Activated CD4-positive, CD25-positive, alpha-beta regulatory T cell treated with anti-CD3 and anti-CD28 coated beads, Interleukin-2, amount 50 U/mL, for 72 hours (primary cell): ENCODE results near the gene RAB27A.
A peak's percentile ranks its signal among the peaks of the same experiment; 100 is the strongest.
"Not testable (repeated sequence)": the region's sequence is repeated elsewhere in the genome, so short reads cannot be mapped to it uniquely, and the experiment has no call there.

Experiments
- DNase-seq: peaks from one replicate; pipeline ENCODE4 v3.0.0; 2021

RAB27A gene

DNA sequence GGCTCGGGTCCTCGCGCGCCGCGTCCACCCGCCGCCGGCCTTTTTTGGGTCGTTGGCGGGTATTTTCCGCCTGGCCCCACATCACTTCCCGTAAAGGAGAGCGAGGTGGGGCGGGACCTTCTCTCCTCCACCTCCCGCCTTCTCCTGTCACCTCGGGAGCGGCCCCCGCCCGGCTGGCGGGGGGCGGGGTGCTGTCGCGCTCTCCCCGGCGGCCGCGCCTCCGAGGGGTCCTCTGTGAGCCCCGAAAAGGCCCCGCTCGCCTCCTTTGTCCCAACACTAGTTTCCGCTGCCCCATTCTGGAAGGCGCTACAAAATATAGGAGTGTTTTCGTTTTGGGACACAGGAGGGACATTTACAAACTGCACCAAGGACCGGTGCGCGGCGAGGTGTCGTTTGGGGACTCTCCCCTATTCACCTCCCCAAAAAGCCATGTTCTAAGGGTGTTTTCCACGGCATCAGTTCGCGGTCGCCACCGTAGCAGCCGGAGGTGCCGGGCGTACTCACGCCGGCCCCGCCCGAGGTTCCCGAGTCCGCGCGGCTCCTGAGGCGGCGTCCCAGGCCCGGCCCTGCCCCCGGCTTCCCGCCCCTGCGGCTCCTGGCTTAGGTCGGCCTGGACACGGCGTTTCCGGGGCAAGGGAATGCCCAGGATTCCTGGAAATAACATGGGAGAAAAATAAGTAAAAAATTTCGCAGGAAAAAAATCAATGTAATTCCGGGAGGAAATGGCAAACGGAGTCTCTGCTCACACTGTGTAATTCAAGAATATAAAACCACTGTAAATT is at the start of gene RAB27A:
Gene RAB27A (minus strand): TSS at position 68 of the 782 bp plus-strand sequence. CDS start 54,879 bp downstream, outside the sequence.
- DNase-seq = peak; percentile 79

GRCh38 chr15:55337160-55337559 is 47.5 kb upstream of the RAB27A start:
- DNase-seq = no peak

DNA sequence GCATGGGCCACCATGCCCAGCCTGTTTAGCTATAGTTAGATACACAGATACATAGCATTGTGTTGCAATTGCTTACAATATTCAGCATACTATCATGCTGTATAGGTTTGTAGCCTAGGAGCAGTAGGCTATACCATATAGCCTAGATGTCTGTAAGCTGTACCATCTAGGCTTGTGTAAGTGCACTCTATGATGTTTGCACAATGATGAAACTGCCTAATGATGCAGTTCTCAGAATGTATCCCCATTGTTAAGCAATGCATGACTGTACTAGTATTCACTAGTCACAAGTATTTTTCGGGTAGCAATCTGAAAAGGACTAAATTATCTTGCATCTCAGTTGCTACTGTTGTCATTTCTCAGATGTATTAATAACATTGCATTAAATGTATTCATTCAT is 45.4 kb upstream of the RAB27A start:
- no peak for DNase-seq

- DNase-seq = no peak
Observed at GRCh38 chr15:55334371-55334770, 44.8 kb upstream of the RAB27A start.

DNA sequence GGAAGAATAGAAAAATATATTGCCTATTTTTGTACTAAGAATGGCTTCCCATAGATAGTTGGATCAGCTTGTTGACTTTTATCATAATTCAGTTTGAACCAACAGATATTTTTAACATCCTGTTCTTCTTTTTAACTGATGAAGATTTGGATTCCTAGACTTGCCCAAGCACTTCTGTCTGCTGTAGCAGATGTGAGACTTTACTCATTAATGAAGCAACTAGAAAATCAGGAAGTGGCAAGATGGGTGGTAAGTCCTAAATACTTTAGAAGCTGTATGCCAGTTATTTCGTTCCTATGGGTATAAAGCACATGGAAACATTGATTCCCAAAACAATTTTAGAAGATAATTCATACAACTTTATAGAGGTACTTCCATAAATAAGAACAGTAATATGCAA is 37.8 kb upstream of the RAB27A start:
- no peak for DNase-seq

DNA sequence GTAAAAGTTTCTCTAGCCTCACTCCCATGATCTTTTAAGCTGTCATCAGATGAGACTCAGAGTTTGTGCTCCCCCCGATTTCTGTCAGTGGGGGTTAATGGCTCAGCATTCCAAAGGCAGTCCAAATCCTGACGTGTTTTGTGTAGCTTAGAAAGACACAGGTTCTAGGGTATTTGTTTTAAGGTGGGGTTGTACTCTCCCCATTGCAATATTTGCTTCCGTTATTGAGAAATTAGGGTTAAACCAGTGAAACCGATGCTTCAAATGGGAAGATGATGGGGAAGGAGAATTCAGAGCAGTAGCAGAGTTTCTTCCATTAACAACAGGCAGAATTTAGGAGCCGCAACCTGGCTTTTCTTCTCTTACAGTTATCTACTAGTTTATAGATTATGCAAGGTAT is 32.9 kb upstream of the RAB27A start:
- no peak for DNase-seq

GRCh38 chr15:55320963-55321362 is 31.4 kb upstream of the RAB27A start:
- DNase-seq = no peak

DNA sequence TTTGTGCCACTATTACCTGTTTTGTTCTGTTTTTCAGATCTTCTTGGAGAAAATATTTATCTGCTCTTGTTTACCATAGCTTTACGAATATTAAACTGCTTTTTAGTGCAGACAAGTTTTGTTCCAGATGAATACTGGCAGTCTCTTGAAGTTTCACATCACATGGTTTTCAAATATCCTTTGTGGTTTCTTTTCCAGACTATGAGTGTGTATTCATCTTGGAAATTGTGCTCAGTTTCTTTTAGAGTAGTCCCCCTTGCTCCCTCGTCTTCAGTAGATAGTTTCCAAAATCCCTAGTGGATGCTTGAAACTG is 30.6 kb upstream of the RAB27A start:
- DNase-seq = no peak

GRCh38 chr15:55319537-55320237 is 30.1 kb upstream of the RAB27A start:
- no peak for DNase-seq

- DNase-seq = peak; percentile 75
Observed at GRCh38 chr15:55318588-55319494, 29.2 kb upstream of the RAB27A start, which contains the start of the genes PIGB and PIGBOS1. Gene PIGB (plus strand): TSS chr15:55319222. CDS start chr15:55319251, 29 bp downstream. Gene PIGBOS1 (minus strand): TSS chr15:55319123. CDS start chr15:55317792, 1,331 bp downstream.

GRCh38 chr15:55302801-55303200 is 13.2 kb upstream of the RAB27A start:
- DNase-seq = not testable (repeated sequence)

DNA sequence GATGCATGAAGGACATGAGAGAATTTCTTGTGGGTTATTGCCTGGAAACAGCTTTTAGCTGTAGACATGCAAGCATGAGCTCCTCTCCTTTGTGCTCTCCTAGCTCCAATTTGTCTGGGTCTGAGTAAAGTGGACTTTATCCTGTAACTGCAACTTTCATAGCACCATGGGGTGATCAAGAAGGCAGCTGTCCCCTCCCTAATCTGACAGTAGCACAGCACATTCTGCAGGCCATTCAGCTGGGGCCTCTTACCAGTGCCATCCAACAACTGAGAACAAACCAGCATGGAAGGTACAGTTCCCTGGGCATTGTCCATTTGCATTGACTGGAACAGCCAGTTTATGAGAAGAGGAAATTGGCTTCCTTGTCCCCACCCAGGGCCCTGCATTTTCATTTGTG is 7.7 kb upstream of the RAB27A start:
- no peak for DNase-seq

- DNase-seq = peak; percentile 85
Observed at GRCh38 chr15:55290528-55291057, 980 bp upstream of the RAB27A start.

- DNase-seq = peak; percentile 47
Observed at GRCh38 chr15:55289011-55289745, 435 bp downstream of the RAB27A start.

DNA sequence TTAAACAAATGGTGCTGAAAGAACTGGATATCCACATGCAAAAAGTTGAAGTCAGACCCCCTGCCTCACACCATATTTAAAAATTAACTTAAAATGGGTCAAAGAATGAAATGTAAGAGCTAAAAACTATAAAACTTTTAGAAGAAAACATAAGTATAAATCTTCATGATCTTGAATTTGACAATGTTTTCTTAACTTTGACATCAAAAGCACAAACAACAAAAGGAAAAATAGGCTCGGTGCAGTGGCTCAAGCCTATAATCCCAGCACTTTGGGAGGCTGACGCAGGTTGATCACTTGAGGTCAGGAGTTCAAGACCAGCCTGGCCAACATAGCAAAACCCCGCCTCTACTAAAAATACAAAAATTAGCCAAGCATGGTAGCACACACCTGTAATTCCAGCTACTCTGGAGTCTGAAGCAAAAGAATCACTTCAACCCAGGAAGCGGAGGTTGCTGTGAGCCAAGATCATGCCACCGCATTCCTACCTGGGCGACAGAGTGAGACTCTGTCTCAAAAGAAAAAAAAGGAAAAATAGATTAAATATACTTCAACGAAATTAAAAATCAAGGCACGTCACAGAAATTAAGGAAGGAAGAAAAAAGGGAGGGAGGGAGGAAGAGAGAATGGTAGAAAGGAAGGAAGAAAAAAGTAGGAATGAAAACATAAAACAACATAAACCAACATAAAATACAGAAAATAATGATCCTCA is 1.5 kb downstream of the RAB27A start:
- no peak for DNase-seq

- not testable (repeated sequence) for DNase-seq
Observed at GRCh38 chr15:55286442-55287189, 3.0 kb downstream of the RAB27A start.

DNA sequence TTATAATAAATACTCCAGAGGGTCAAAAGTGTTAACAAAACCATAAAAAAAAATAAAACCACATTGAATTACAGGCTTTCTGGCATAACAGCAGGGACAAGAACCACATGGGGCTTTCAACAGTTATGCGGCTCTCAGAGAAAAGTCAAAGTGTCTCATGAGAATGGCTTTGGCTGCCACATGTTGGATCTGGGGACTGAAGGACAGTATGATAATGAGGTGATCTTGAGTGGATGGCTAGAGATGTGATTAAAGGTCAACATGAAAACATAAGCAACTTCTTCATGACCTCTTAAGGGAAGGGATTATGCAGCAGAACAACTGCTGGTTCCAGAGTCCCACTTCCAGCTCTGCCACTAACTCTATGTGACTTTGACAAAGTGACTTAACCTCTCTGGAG is 5.2 kb downstream of the RAB27A start:
- DNase-seq = no peak

DNA sequence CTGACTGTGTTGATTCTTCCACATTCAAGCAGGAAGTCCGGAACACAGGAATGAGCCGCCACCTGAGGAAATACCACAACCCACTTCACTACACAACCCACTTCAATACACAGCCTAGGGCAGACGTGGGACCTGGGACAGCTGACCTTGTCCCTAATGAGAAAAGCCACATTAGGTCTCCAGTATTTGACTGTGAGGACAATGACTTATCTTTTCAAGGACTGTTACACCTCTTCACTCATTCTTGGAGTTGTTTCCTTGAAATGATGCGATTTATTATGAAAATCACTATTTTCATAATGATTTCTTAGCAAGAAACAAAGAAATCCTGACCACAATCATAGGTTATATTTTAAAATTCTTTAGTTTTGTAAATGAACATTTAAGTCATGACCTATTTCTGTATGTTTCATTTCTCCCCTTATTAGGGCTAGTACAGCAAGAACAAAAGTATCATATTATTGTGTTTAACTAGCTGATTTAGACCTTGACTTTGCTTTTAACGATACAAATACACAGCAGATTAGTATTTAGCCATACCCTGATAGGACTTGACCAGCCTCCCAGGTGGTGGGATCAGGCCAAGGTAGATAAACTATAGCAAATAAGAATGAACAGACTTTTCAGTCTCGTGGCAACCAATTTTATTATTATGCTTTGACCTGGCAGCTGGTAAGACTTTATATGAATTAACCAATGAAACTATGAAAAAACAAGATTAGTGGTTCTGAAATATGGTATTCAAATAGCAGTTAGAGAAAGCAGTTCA is 6.0 kb downstream of the RAB27A start:
- no peak for DNase-seq

GRCh38 chr15:55282284-55282833 is 7.3 kb downstream of the RAB27A start:
- DNase-seq = no peak
